SH-SY5Y (cell line): ENCODE results near the gene CA5A.

ENCODE experiments used
- GATA2 ChIP-seq: IDR thresholded peaks from 2 replicates; pipeline ENCODE4 v1.6.1; 2011; ENCODE audit warnings: mild to moderate bottlenecking, low read depth, low read length
- GATA3 ChIP-seq: IDR thresholded peaks from 2 replicates; pipeline ENCODE4 v1.6.1; 2011; ENCODE audit warnings: low read depth, mild to moderate bottlenecking, low read length, moderate library complexity

DNA sequence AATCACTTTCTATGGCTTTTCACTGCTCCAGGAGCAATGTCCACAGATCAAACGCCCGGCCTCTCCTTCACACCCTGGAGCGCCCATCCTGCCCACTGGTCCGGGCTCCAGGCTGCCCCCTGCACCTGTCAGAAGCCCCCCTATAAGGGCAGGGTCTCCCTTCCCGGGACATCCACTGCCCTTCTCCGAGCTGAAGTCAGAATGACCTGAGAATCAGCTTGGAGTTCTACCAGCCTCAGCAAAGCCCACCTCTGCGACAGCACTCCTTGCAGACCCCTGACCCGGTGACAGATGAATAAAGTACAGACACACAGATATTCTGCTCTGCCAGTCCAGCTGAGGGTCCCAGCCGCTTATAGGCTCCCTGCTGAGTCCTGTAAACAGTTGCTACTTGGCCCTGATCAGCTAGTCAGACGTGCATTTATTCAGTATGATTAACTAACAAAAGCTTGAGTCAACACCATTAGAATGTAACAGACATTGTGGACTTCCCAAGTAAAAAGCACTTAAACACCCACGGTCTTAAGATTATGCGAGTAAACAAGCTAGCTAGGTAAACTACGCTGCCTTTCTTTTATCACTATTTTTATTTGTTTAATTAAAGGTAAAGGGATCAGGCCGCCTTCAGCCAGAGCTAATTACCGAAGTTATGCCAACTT is 71.9 kb downstream of the CA5A start:
- TF ChIP-seq GATA2 = no peak
- no peak for TF ChIP-seq GATA3
